ENCODE measurements around the gene FARP1.

The FARP1 gene

GRCh38 chr13:98162935-98163334, 20.0 kb downstream of the FARP1 start:
- H3K4me1 ChIP-seq (ENCODE audit: control insufficient read depth, low read depth, low read length) = peaks cover 5% of the 10 kb centered on the region
- no peak overlapping the region for H3K4me3 ChIP-seq (ENCODE audit: low read length)
- H3K9me3 ChIP-seq (ENCODE audit: control insufficient read depth, low read depth, low read length) = no peaks in the 10 kb centered on the region
- H3K27me3 ChIP-seq (ENCODE audit: control insufficient read depth, insufficient read depth, low read length) = no peaks in the 10 kb centered on the region
- no peak overlapping the region for H3K27ac ChIP-seq (ENCODE audit: low read length)
- peaks cover 5% of the 10 kb centered on the region for H3K36me3 ChIP-seq (ENCODE audit: control insufficient read depth, low read depth, low read length)
- no peak overlapping the region for H3K9ac ChIP-seq (ENCODE audit: low read length)

DNA sequence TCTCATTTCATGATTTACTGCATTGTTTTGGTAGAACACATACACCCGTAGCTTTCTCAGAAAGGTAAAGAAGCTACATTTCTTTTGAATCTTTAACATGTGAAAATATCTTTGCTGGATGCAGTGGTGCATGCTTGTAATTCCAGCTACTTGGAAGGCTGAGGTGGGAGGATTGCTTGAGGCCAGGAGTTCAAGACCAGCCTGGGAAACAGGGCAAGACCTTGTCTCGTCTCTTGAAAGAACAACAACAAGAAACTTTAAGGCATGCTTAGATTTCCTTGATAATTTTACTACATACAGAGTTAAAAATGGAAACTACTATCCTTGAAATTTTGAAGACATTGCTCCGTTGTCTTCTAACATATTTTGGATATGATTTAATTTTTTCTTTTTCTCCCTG, 26.4 kb downstream of the FARP1 start:
- Histone ChIP-seq H3K9me3 (ENCODE audit: control insufficient read depth, low read depth, low read length) (no peaks in the 10 kb centered on the region), H3K4me1 (ENCODE audit: control insufficient read depth, low read depth, low read length) (peaks cover 41% of the 10 kb centered on the region), H3K4me3 (ENCODE audit: low read length) (no peak overlapping the region), H3K36me3 (ENCODE audit: control insufficient read depth, low read depth, low read length) (no peaks in the 10 kb centered on the region), H3K9ac (ENCODE audit: low read length) (no peak overlapping the region), H3K27ac (ENCODE audit: low read length) (no peak overlapping the region), H3K27me3 (ENCODE audit: control insufficient read depth, insufficient read depth, low read length) (no peaks in the 10 kb centered on the region)

GRCh38 chr13:98171900-98172589, 29.2 kb downstream of the FARP1 start:
- Histone ChIP-seq H3K27ac (ENCODE audit: low read length) (no peak overlapping the region), H3K4me3 (ENCODE audit: low read length) (peak overlapping the region; percentile 13), H3K4me1 (ENCODE audit: control insufficient read depth, low read depth, low read length) (peaks cover 38% of the 10 kb centered on the region), H3K27me3 (ENCODE audit: control insufficient read depth, insufficient read depth, low read length) (no peaks in the 10 kb centered on the region), H3K9ac (ENCODE audit: low read length) (no peak overlapping the region), H3K9me3 (ENCODE audit: control insufficient read depth, low read depth, low read length) (no peaks in the 10 kb centered on the region), H3K36me3 (ENCODE audit: control insufficient read depth, low read depth, low read length) (no peaks in the 10 kb centered on the region)

DNA sequence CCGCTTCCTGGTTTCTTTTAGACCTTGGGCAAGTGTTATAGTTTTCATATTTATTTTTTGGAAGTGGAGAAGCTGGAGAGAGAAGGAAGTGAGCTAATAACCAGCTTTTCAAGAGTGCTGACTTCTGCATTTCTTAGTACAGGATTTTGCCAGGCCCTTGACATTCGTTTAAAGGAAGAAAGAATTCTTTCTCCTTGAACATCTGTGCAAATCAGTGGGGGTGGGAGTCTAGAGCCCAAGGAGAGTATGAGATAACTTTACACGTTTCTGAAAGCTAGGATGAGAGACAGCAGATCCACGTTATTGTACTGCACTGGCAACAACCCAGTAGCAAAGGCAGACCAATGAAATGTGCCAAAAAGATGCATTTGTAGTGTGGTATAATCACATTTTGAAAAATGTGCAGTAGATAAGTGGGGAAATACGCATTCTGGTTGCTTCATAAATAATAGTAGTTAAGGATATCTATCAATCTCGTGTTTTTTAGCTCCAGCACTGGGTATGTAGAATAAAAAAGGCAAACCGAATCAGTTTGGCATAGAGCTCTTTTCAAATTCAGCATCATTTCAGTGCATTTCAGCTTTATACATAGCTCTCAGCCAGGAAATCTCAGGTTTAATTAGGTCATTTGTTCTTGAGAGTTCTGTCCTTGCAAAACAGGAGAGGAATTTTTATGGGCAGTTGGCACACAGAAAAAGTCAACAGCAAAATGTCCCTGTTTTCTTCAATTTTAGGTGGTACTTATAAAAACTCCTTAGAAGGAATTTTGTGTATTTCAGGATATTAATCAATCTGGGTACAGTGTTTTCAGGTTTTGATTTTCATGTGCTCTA, 29.9 kb downstream of the FARP1 start:
- Histone ChIP-seq H3K4me3 (ENCODE audit: low read length) (peak overlapping the region; percentile 13), H3K27ac (ENCODE audit: low read length) (no peak overlapping the region), H3K4me1 (ENCODE audit: control insufficient read depth, low read depth, low read length) (peaks cover 38% of the 10 kb centered on the region), H3K9me3 (ENCODE audit: control insufficient read depth, low read depth, low read length) (no peaks in the 10 kb centered on the region), H3K27me3 (ENCODE audit: control insufficient read depth, insufficient read depth, low read length) (no peaks in the 10 kb centered on the region), H3K36me3 (ENCODE audit: control insufficient read depth, low read depth, low read length) (no peaks in the 10 kb centered on the region), H3K9ac (ENCODE audit: low read length) (peak overlapping the region; percentile 4)

GRCh38 chr13:98173431-98174152, 30.7 kb downstream of the FARP1 start:
- Histone ChIP-seq H3K9me3 (ENCODE audit: control insufficient read depth, low read depth, low read length) (no peaks in the 10 kb centered on the region), H3K36me3 (ENCODE audit: control insufficient read depth, low read depth, low read length) (no peaks in the 10 kb centered on the region), H3K27me3 (ENCODE audit: control insufficient read depth, insufficient read depth, low read length) (no peaks in the 10 kb centered on the region), H3K4me1 (ENCODE audit: control insufficient read depth, low read depth, low read length) (peaks cover 35% of the 10 kb centered on the region), H3K27ac (ENCODE audit: low read length) (no peak overlapping the region), H3K4me3 (ENCODE audit: low read length) (no peak overlapping the region), H3K9ac (ENCODE audit: low read length) (peak overlapping the region; percentile 4)

DNA sequence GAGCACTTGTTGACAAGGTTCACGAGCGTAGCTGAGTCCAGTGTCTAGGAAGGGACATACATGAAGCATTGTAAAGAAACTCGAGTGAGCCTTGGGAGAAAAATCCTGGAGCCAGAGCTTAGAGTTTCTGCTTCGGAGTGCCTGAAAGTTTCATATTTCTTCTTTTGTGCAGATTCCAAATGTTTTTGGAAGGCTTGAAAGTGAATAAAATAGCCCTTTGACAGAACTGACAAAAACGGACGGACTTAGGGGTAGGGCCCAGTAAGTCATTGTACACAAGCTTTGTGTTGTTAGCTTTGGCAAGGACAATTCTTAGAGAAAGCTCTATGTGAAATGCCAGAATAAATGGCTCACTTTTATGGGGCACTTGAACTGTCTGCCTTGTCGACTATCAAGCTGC, 31.4 kb downstream of the FARP1 start:
- no peaks in the 10 kb centered on the region for H3K36me3 ChIP-seq (ENCODE audit: control insufficient read depth, low read depth, low read length)
- H3K4me1 ChIP-seq (ENCODE audit: control insufficient read depth, low read depth, low read length) = peaks cover 31% of the 10 kb centered on the region
- no peaks in the 10 kb centered on the region for H3K27me3 ChIP-seq (ENCODE audit: control insufficient read depth, insufficient read depth, low read length)
- H3K9me3 ChIP-seq (ENCODE audit: control insufficient read depth, low read depth, low read length) = no peaks in the 10 kb centered on the region
- H3K9ac ChIP-seq (ENCODE audit: low read length) = no peak overlapping the region
- no peak overlapping the region for H3K27ac ChIP-seq (ENCODE audit: low read length)
- no peak overlapping the region for H3K4me3 ChIP-seq (ENCODE audit: low read length)

DNA sequence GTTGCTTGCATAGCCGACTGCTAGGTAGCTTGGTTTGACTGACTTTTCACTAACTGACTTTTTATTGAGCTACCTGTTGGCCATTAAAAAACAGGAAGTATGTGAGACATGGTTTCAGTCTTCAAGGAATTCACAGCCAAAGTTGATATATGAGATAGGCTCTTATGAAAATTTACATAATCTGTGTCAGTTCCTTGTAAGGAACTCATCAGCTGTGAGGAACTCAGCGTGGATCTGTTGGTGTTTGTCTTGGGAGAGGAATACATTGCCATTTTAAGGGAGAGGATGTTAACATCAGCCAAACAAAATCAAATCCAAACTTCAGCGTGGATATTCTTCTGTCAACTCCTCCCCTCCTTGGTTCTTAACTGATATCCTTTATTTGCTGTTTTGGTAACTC, 32.1 kb downstream of the FARP1 start:
- H3K4me3 ChIP-seq (ENCODE audit: low read length) = no peak overlapping the region
- no peak overlapping the region for H3K27ac ChIP-seq (ENCODE audit: low read length)
- no peak overlapping the region for H3K9ac ChIP-seq (ENCODE audit: low read length)
- H3K36me3 ChIP-seq (ENCODE audit: control insufficient read depth, low read depth, low read length) = no peaks in the 10 kb centered on the region
- peaks cover 31% of the 10 kb centered on the region for H3K4me1 ChIP-seq (ENCODE audit: control insufficient read depth, low read depth, low read length)
- no peaks in the 10 kb centered on the region for H3K9me3 ChIP-seq (ENCODE audit: control insufficient read depth, low read depth, low read length)
- H3K27me3 ChIP-seq (ENCODE audit: control insufficient read depth, insufficient read depth, low read length) = no peaks in the 10 kb centered on the region

DNA sequence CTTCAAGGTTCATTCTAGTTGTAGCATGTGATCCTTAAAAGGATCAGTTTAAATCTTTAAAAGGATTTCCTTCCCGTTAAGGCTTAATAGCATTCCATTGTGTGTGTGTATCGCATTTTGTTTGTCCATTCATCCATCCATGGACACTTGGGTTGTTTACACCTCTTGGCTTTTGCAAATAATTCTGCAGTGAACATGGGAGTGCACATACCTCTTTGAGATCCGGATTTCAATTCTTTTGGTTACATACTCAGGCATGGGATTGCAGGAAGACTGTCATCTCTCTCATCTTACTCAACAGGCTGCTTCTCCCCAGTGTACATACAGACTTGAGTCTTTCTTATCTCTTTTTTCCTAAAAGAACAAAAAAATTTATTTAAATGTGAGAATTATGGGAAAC, 32.9 kb downstream of the FARP1 start:
- Histone ChIP-seq H3K9ac (ENCODE audit: low read length) (no peak overlapping the region), H3K27me3 (ENCODE audit: control insufficient read depth, insufficient read depth, low read length) (no peaks in the 10 kb centered on the region), H3K4me1 (ENCODE audit: control insufficient read depth, low read depth, low read length) (peaks cover 31% of the 10 kb centered on the region), H3K36me3 (ENCODE audit: control insufficient read depth, low read depth, low read length) (no peaks in the 10 kb centered on the region), H3K27ac (ENCODE audit: low read length) (no peak overlapping the region), H3K4me3 (ENCODE audit: low read length) (no peak overlapping the region), H3K9me3 (ENCODE audit: control insufficient read depth, low read depth, low read length) (no peaks in the 10 kb centered on the region)

DNA sequence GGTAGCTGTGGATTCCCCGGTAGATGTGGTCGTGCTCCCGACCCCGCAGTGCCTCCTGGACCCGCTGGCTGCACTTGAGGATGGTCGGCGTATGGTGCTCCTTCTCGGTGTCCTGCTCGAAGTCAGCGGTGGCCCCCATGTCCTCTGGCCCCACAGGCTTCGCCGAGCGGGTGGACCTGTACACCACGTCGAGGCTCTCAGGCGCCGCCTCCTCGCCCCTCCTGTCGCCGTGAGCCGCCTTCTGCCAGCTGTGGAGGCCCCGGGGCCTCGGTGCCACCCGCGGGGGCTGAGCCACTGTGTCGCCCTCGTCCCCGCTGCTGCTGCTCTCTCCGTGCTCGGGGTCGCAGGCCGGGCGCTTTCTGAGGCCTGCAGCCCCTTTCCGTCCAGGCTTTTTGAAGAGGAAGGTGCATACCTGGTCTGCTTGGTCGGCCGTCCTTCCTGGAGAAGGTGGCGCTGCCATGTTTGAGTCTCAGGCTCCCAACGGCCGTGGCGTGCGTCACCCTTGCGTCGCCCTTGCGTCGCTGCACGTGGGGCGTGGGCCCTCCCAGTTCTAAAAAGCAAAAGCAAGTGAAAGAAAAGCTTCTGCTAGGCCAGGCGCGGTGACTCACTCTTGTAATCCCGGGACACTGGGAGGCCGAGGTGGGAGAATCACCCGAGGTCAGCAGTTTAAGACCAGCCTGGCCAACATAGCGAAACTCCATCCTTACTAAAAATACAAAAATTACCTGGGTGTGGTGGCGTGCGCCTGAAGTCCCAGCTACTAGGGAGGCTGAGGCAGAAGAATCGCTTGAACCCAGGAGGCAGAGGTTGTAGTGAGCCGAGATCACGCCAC, 34.1 kb downstream of the FARP1 start, which contains the start of gene RNF113B:
Gene RNF113B, minus strand, starts transcription at position 493 of the 832 bp plus-strand sequence. Its CDS starts 33 bp downstream, at position 460.
- H3K4me1 ChIP-seq (ENCODE audit: control insufficient read depth, low read depth, low read length) = peaks cover 21% of the 10 kb centered on the region
- H3K27me3 ChIP-seq (ENCODE audit: control insufficient read depth, insufficient read depth, low read length) = no peaks in the 10 kb centered on the region
- no peaks in the 10 kb centered on the region for H3K9me3 ChIP-seq (ENCODE audit: control insufficient read depth, low read depth, low read length)
- no peak within 1 kb of the TSS for H3K27ac ChIP-seq (ENCODE audit: low read length)
- H3K36me3 ChIP-seq (ENCODE audit: control insufficient read depth, low read depth, low read length) = no peaks in the 10 kb centered on the region
- no peak within 1 kb of the TSS for H3K4me3 ChIP-seq (ENCODE audit: low read length)
- no peak within 1 kb of the TSS for H3K9ac ChIP-seq (ENCODE audit: low read length)

GRCh38 chr13:98180092-98180491, 37.2 kb downstream of the FARP1 start:
- H3K4me3 ChIP-seq (ENCODE audit: low read length) = no peak overlapping the region
- no peaks in the 10 kb centered on the region for H3K9me3 ChIP-seq (ENCODE audit: control insufficient read depth, low read depth, low read length)
- no peak overlapping the region for H3K9ac ChIP-seq (ENCODE audit: low read length)
- H3K36me3 ChIP-seq (ENCODE audit: control insufficient read depth, low read depth, low read length) = no peaks in the 10 kb centered on the region
- H3K27me3 ChIP-seq (ENCODE audit: control insufficient read depth, insufficient read depth, low read length) = no peaks in the 10 kb centered on the region
- no peaks in the 10 kb centered on the region for H3K4me1 ChIP-seq (ENCODE audit: control insufficient read depth, low read depth, low read length)
- no peak overlapping the region for H3K27ac ChIP-seq (ENCODE audit: low read length)
